ENCODE data around the gene GPR34.

GPR34 gene

DNA sequence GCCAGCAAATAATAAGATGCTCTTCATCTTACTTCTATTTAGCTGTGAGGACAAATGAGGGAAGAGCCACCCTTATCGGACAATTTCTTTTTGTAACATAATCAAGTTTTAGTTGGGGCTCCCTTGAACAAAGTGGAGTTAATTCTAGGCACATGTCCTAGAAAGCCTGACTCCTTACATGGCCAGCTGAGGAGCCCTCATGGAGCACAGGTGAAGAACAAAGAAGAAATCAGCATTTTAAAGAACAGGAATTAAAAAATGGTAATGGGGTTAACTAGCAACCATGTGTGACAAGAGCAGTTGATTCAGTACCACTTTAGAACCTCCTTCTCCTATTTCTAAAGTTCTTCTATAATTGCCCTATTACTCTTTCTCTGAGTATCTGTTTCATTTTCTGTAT, 51.1 kb downstream of the GPR34 start:
- no peak for DNase-seq
